ENCODE measurements around the gene DYNLT1.
"Not testable (repeated sequence)": the region's sequence is repeated elsewhere in the genome, so short reads cannot be mapped to it uniquely, and the experiment has no call there.

Gene DYNLT1

GRCh38 chr6:158626360-158627167, 18.0 kb downstream of the DYNLT1 start:
- Histone ChIP-seq H3K9me3 (ENCODE audit: low read length) (no peaks in the 10 kb centered on the region), H3K27ac (ENCODE audit: low read depth, low read length) (no peak overlapping the region), H3K27me3 (ENCODE audit: control insufficient read depth in 1 of 2, insufficient read depth in 2 of 2, low read length in 2 of 2) (no peaks in the 10 kb centered on the region), H3K36me3 (ENCODE audit: insufficient read depth, low read length) (peaks cover 24% of the 10 kb centered on the region), H3K9ac (ENCODE audit: low read length) (no peak overlapping the region), H3K4me3 (ENCODE audit: low read depth in 1 of 2, low read length in 2 of 2) (no peak overlapping the region), H3K4me1 (ENCODE audit: insufficient read depth, low read length) (peaks cover 7% of the 10 kb centered on the region)

- Histone ChIP-seq H3K27ac (ENCODE audit: low read depth, low read length) (no peak overlapping the region), H3K27me3 (ENCODE audit: control insufficient read depth in 1 of 2, insufficient read depth in 2 of 2, low read length in 2 of 2) (no peaks in the 10 kb centered on the region), H3K4me1 (ENCODE audit: insufficient read depth, low read length) (peaks cover 1% of the 10 kb centered on the region), H3K9ac (ENCODE audit: low read length) (no peak overlapping the region), H3K9me3 (ENCODE audit: low read length) (no peaks in the 10 kb centered on the region), H3K36me3 (ENCODE audit: insufficient read depth, low read length) (peaks cover 29% of the 10 kb centered on the region), H3K4me3 (ENCODE audit: low read depth in 1 of 2, low read length in 2 of 2) (no peak overlapping the region)
Observed at GRCh38 chr6:158625881-158626305, 18.6 kb downstream of the DYNLT1 start.

GRCh38 chr6:158624684-158625682, 19.6 kb downstream of the DYNLT1 start:
- no peak overlapping the region for H3K4me3 ChIP-seq (ENCODE audit: low read depth in 1 of 2, low read length in 2 of 2)
- no peak overlapping the region for H3K9ac ChIP-seq (ENCODE audit: low read length)
- H3K36me3 ChIP-seq (ENCODE audit: insufficient read depth, low read length), result peaks cover 29% of the 10 kb centered on the region
- no peaks in the 10 kb centered on the region for H3K9me3 ChIP-seq (ENCODE audit: low read length)
- no peak overlapping the region for H3K27ac ChIP-seq (ENCODE audit: low read depth, low read length)
- H3K4me1 ChIP-seq (ENCODE audit: insufficient read depth, low read length), result no peaks in the 10 kb centered on the region
- no peaks in the 10 kb centered on the region for H3K27me3 ChIP-seq (ENCODE audit: control insufficient read depth in 1 of 2, insufficient read depth in 2 of 2, low read length in 2 of 2)

GRCh38 chr6:158622545-158623190, 21.9 kb downstream of the DYNLT1 start:
- peaks cover 29% of the 10 kb centered on the region for H3K36me3 ChIP-seq (ENCODE audit: insufficient read depth, low read length)
- H3K27me3 ChIP-seq (ENCODE audit: control insufficient read depth in 1 of 2, insufficient read depth in 2 of 2, low read length in 2 of 2), result no peaks in the 10 kb centered on the region

GRCh38 chr6:158621694-158622544, 22.6 kb downstream of the DYNLT1 start:
- Histone ChIP-seq H3K27me3 (ENCODE audit: control insufficient read depth in 1 of 2, insufficient read depth in 2 of 2, low read length in 2 of 2) (no peaks in the 10 kb centered on the region), H3K27ac (ENCODE audit: low read depth, low read length) (no peak overlapping the region), H3K9ac (ENCODE audit: low read length) (no peak overlapping the region), H3K4me1 (ENCODE audit: insufficient read depth, low read length) (no peaks in the 10 kb centered on the region), H3K9me3 (ENCODE audit: low read length) (no peaks in the 10 kb centered on the region), H3K36me3 (ENCODE audit: insufficient read depth, low read length) (peaks cover 29% of the 10 kb centered on the region), H3K4me3 (ENCODE audit: low read depth in 1 of 2, low read length in 2 of 2) (no peak overlapping the region)

More at GRCh38 chr6:158622545-158623190, 21.9 kb downstream of the DYNLT1 start:
- Histone ChIP-seq H3K4me3 (ENCODE audit: low read depth in 1 of 2, low read length in 2 of 2) (no peak overlapping the region), H3K4me1 (ENCODE audit: insufficient read depth, low read length) (no peaks in the 10 kb centered on the region), H3K27ac (ENCODE audit: low read depth, low read length) (no peak overlapping the region), H3K9me3 (ENCODE audit: low read length) (no peaks in the 10 kb centered on the region), H3K9ac (ENCODE audit: low read length) (no peak overlapping the region)

GRCh38 chr6:158620963-158621693, 23.4 kb downstream of the DYNLT1 start:
- H3K36me3 ChIP-seq (ENCODE audit: insufficient read depth, low read length), result peaks cover 25% of the 10 kb centered on the region
- no peak overlapping the region for H3K27ac ChIP-seq (ENCODE audit: low read depth, low read length)
- H3K4me3 ChIP-seq (ENCODE audit: low read depth in 1 of 2, low read length in 2 of 2), result no peak overlapping the region
- no peaks in the 10 kb centered on the region for H3K4me1 ChIP-seq (ENCODE audit: insufficient read depth, low read length)
- no peaks in the 10 kb centered on the region for H3K9me3 ChIP-seq (ENCODE audit: low read length)
- no peaks in the 10 kb centered on the region for H3K27me3 ChIP-seq (ENCODE audit: control insufficient read depth in 1 of 2, insufficient read depth in 2 of 2, low read length in 2 of 2)
- no peak overlapping the region for H3K9ac ChIP-seq (ENCODE audit: low read length)

- Histone ChIP-seq H3K36me3 (ENCODE audit: insufficient read depth, low read length) (peaks cover 16% of the 10 kb centered on the region), H3K27me3 (ENCODE audit: control insufficient read depth in 1 of 2, insufficient read depth in 2 of 2, low read length in 2 of 2) (no peaks in the 10 kb centered on the region), H3K4me3 (ENCODE audit: low read depth in 1 of 2, low read length in 2 of 2) (no peak overlapping the region), H3K4me1 (ENCODE audit: insufficient read depth, low read length) (no peaks in the 10 kb centered on the region), H3K9ac (ENCODE audit: low read length) (no peak overlapping the region), H3K9me3 (ENCODE audit: low read length) (no peaks in the 10 kb centered on the region), H3K27ac (ENCODE audit: low read depth, low read length) (no peak overlapping the region)
Observed at GRCh38 chr6:158619922-158620801, 24.4 kb downstream of the DYNLT1 start.

- H3K36me3 ChIP-seq (ENCODE audit: insufficient read depth, low read length), result peaks cover 16% of the 10 kb centered on the region
- H3K27ac ChIP-seq (ENCODE audit: low read depth, low read length); H3K9ac ChIP-seq (ENCODE audit: low read length); H3K4me3 ChIP-seq (ENCODE audit: low read depth in 1 of 2, low read length in 2 of 2); H3K27me3 ChIP-seq (ENCODE audit: control insufficient read depth in 1 of 2, insufficient read depth in 2 of 2, low read length in 2 of 2); H3K4me1 ChIP-seq (ENCODE audit: insufficient read depth, low read length); H3K9me3 ChIP-seq (ENCODE audit: low read length): not testable (repeated sequence)
Observed at GRCh38 chr6:158618289-158618688, 26.3 kb downstream of the DYNLT1 start.

- H3K9ac ChIP-seq (ENCODE audit: low read length); H3K4me3 ChIP-seq (ENCODE audit: low read depth in 1 of 2, low read length in 2 of 2); H3K9me3 ChIP-seq (ENCODE audit: low read length); H3K27me3 ChIP-seq (ENCODE audit: control insufficient read depth in 1 of 2, insufficient read depth in 2 of 2, low read length in 2 of 2); H3K27ac ChIP-seq (ENCODE audit: low read depth, low read length); H3K4me1 ChIP-seq (ENCODE audit: insufficient read depth, low read length): not testable (repeated sequence)
- H3K36me3 ChIP-seq (ENCODE audit: insufficient read depth, low read length), result peaks cover 15% of the 10 kb centered on the region
Observed at GRCh38 chr6:158614606-158615005, 29.9 kb downstream of the DYNLT1 start.
